Tibial artery (tissue), 4 donors: ENCODE measurements around the gene UBE2D2.

Experiments
- DNase-seq, 2 donors: peaks; one replicate each; pipeline ENCODE4 v3.0.0-alpha.2; 2019
- H3K27ac ChIP-seq, 2 donors: fragments of 200-600 bp; sonication (generic) in 1 of 2; 1 replicate in 1 of 2; 2 replicates in 1 of 2; pipeline ENCODE4 v1.5.1; 2018 to 2019; ENCODE audit warnings: mild to moderate bottlenecking in 1 of 2
- H3K27me3 ChIP-seq, 2 donors: fragments of 200-600 bp; sonication (generic) in 1 of 2; one replicate each; pipeline versions ENCODE4 v1.5.1 to v1.6.0; 2016 to 2019
- H3K36me3 ChIP-seq, 3 donors: fragments of 200-600 bp; sonication (generic) in 2 of 3; one replicate each; pipeline ENCODE4 v1.5.1; 2016 to 2019; ENCODE audit warnings: mild to moderate bottlenecking in 2 of 3
- H3K4me1 ChIP-seq, 4 donors: fragments of 200-600 bp; sonication (generic) in 2 of 4; 1 replicate in 3 of 4; 2 replicates in 1 of 4; pipeline ENCODE4 v1.5.1; 2016 to 2019
- H3K4me3 ChIP-seq, 2 donors: fragments of 200-600 bp; sonication (generic) in 1 of 2; 1 replicate in 1 of 2; 2 replicates in 1 of 2; pipeline ENCODE4 v1.5.1; 2018 to 2019; ENCODE audit warnings: mild to moderate bottlenecking in 2 of 2
- H3K9me3 ChIP-seq, 3 donors: fragments of 200-600 bp; sonication (generic) in 1 of 3; one replicate each; pipeline ENCODE4 v1.5.1; 2016 to 2019
- CTCF ChIP-seq, 2 experiments: fragments of 200-600 bp in 1 of 2; fragments of 450-650 bp in 1 of 2; IDR thresholded peaks; one replicate each; pipeline ENCODE4 v1.5.1; 2017 to 2019; ENCODE audit warnings: antibody characterized with exemption in 2 of 2, mild to moderate bottlenecking in 1 of 2, moderate library complexity in 1 of 2
- intact Hi-C: fragments of 100-400 bp; cut with DNase I; formaldehyde crosslinking; loops from one replicate; pipeline ENCODE4 v1.15.0; 2023; ENCODE audit warnings: low total_unique reads

The UBE2D2 gene

GRCh38 chr5:139633295-139634027, 72.3 kb downstream of the UBE2D2 start:
- no peak overlapping the region for H3K27ac ChIP-seq
- peaks cover 5 to 13% (median 9%) of the 10 kb centered on the region in 3 donors for H3K36me3 ChIP-seq
- H3K4me3 ChIP-seq, result no peak overlapping the region
- TF ChIP-seq CTCF (IDR thresholded peaks at IDR 0.05), result peak; percentile 96 to 98
- H3K9me3 ChIP-seq, result no peaks in the 10 kb centered on the region
- no peaks in the 10 kb centered on the region for H3K27me3 ChIP-seq
- peak in 1 of 2 donors; percentile 80 for DNase-seq
- intact Hi-C loops, result loop anchor here (2.0 to 10.0 kb wide), 2 partner anchors 131 to 211 kb away; no protein-coding TSS in a partner anchor
- peaks cover 5 to 36% (median 24%) of the 10 kb centered on the region in 4 donors for H3K4me1 ChIP-seq

GRCh38 chr5:139634028-139634325, 72.8 kb downstream of the UBE2D2 start:
- Histone ChIP-seq H3K27ac (no peak overlapping the region), H3K9me3 (no peaks in the 10 kb centered on the region), H3K27me3 (no peaks in the 10 kb centered on the region), H3K36me3 (peaks cover under 1 to 9% (median 9%) of the 10 kb centered on the region in 3 donors), H3K4me3 (no peak overlapping the region), H3K4me1 (peaks cover 7 to 41% (median 29%) of the 10 kb centered on the region in 4 donors)
- TF ChIP-seq CTCF (IDR thresholded peaks at IDR 0.05), result no peak
- intact Hi-C loops, result loop anchor here (10.0 kb wide), 1 partner anchor 211 kb away; no protein-coding TSS in a partner anchor
- DNase-seq, result no peak

GRCh38 chr5:139634541-139634940, 73.4 kb downstream of the UBE2D2 start:
- peaks cover 7 to 47% (median 33%) of the 10 kb centered on the region in 4 donors for H3K4me1 ChIP-seq
- no peak overlapping the region for H3K4me3 ChIP-seq
- peaks cover 0 to 9% (median 4%) of the 10 kb centered on the region in 3 donors for H3K36me3 ChIP-seq
- no peak overlapping the region for H3K27ac ChIP-seq
- TF ChIP-seq CTCF (IDR thresholded peaks at IDR 0.05), result no peak
- intact Hi-C loops, result loop anchor here (10.0 kb wide), 1 partner anchor 210 kb away; no protein-coding TSS in a partner anchor
- no peaks in the 10 kb centered on the region for H3K9me3 ChIP-seq
- H3K27me3 ChIP-seq, result no peaks in the 10 kb centered on the region
- DNase-seq, result no peak

- TF ChIP-seq CTCF (IDR thresholded peaks at IDR 0.05), result no peak
- H3K27me3 ChIP-seq, result no peaks in the 10 kb centered on the region
- peaks cover 7 to 48% (median 35%) of the 10 kb centered on the region in 4 donors for H3K4me1 ChIP-seq
- H3K9me3 ChIP-seq, result no peaks in the 10 kb centered on the region
- DNase-seq, result no peak
- peak overlapping the region in 1 of 2 donors; percentile 93 for H3K27ac ChIP-seq
- intact Hi-C loops, result loop anchor here (10.0 kb wide), 1 partner anchor 210 kb away; no protein-coding TSS in a partner anchor
- H3K4me3 ChIP-seq, result no peak overlapping the region
- peaks cover 0 to 4% (median 3%) of the 10 kb centered on the region in 3 donors for H3K36me3 ChIP-seq
Measured at GRCh38 chr5:139635191-139635590, 74.1 kb downstream of the UBE2D2 start.

GRCh38 chr5:139635606-139636206, 74.6 kb downstream of the UBE2D2 start:
- TF ChIP-seq CTCF (IDR thresholded peaks at IDR 0.05), result peak; percentile 53 to 58
- H3K27ac ChIP-seq, result peak overlapping the region; percentile 93 to 94
- peak; percentile 87 to 88 for DNase-seq
- no peak overlapping the region for H3K4me3 ChIP-seq
- intact Hi-C loops, result loop anchor here (2.0 to 10.0 kb wide), 2 partner anchors 55 to 209 kb away; no protein-coding TSS in a partner anchor
- peaks cover 7 to 48% (median 35%) of the 10 kb centered on the region in 4 donors for H3K4me1 ChIP-seq
- no peaks in the 10 kb centered on the region for H3K27me3 ChIP-seq
- peaks cover 0 to 4% (median 0%) of the 10 kb centered on the region in 3 donors for H3K36me3 ChIP-seq
- H3K9me3 ChIP-seq, result no peaks in the 10 kb centered on the region
